HG03520 (cell line): Measurements from ENCODE around the gene CUL9.

Experiments
- ATAC-seq: cut with Tn5 transposase; IDR thresholded peaks from one replicate; pipeline ENCODE4 v1.9.1; 2021; ENCODE audit warnings: mild to moderate bottlenecking, moderate library complexity; ENCODE audit not compliant: unreplicated experiment

CUL9 gene

GRCh38 chr6:43193929-43194328, 11.9 kb downstream of the CUL9 start:
- no peak for ATAC-seq

DNA sequence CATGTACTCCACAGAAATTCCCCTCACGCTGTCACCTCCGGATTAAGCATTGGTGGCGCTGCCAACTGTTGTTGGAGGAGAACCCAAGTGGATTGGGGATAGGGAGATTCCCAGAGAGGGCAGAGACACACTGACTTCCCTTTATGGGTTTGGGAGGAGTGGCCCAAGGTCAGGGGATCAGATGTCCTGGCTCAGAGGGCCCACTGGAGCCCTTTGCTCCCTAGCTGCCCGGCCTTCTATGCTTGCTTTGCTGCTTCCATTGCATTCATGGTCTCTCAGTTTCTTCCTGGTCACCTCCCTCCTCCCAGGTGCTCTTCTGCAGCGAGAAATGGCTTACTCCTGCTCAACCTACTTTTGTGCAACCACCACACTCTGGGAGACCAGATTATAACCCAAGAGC, 14.3 kb downstream of the CUL9 start:
- no peak for ATAC-seq

GRCh38 chr6:43199912-43200311, 17.9 kb downstream of the CUL9 start:
- ATAC-seq: no peak

DNA sequence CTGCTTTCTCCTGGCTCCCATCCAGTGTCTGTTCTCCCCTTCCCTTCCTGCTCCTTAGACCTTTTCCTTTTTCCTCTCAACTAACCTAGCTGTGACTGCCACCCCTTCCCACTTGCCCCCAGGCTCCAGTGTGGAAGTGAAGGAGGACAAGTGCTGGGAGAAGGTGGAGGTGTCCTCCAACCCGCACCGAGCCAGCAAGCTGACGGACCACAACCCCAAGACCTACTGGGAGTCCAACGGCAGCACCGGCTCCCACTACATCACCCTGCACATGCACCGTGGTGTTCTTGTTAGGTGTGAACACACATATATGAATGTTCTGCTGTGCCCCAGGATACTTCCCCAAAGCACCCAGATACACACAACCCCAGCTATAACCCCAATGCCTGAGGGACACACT, 18.5 kb downstream of the CUL9 start:
- no peak for ATAC-seq

- ATAC-seq: no peak
Observed at GRCh38 chr6:43202451-43202850, 20.5 kb downstream of the CUL9 start.

DNA sequence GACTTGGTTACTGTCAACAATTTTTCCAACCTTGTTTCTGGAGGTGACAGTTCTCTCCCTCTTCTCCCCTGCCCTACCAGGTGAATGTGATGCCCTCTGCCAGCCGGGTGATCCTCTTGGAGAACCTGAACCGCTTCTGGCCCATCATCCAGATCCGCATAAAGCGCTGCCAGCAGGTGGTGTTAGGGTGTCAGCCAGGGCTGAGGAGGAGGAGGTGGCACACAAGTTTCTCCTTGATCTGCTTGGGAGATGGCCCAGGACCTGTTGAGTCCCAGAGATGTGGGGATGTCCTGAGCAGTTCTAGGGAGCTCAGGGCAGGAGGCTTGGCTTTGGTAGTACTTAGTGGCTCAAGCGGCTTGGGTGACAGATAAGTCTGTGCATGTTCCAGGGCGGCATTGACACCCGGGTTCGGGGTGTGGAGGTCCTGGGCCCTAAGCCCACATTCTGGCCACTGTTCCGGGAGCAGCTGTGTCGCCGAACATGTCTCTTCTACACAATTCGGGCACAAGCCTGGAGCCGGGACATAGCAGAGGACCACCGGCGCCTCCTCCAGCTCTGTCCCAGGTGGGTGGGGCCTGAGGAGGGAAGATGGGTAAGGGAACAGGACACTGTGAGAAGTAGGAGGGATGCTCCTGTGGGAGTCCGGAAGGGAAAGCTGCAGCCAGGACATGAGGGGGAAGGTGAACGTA, 21.2 kb downstream of the CUL9 start:
- ATAC-seq: no peak

DNA sequence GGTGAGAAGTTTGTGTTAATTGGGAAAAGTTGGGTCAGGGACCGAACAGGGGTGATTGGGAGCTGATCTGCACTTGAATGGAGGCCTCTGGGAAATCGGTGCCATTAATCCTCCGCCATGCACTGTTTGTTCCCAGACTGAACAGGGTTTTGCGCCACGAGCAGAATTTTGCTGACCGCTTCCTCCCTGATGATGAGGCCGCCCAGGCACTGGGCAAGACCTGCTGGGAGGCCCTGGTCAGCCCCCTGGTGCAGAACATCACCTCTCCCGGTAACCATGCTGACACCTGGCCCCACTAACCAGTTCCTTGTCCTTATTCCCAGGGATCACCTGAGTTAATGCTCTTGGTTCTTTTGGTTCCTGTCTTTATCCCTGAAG, 21.7 kb downstream of the CUL9 start:
- ATAC-seq: no peak

- no peak for ATAC-seq
Observed at GRCh38 chr6:43204271-43205105, 22.5 kb downstream of the CUL9 start.

GRCh38 chr6:43205849-43206248, 23.9 kb downstream of the CUL9 start:
- no peak for ATAC-seq

GRCh38 chr6:43207286-43207685, 25.3 kb downstream of the CUL9 start:
- ATAC-seq: no peak

GRCh38 chr6:43211955-43212354, 30.0 kb downstream of the CUL9 start:
- no peak for ATAC-seq

GRCh38 chr6:43213431-43213830, 31.4 kb downstream of the CUL9 start:
- no peak for ATAC-seq

- ATAC-seq: no peak
Observed at GRCh38 chr6:43215066-43215465, 33.1 kb downstream of the CUL9 start.

DNA sequence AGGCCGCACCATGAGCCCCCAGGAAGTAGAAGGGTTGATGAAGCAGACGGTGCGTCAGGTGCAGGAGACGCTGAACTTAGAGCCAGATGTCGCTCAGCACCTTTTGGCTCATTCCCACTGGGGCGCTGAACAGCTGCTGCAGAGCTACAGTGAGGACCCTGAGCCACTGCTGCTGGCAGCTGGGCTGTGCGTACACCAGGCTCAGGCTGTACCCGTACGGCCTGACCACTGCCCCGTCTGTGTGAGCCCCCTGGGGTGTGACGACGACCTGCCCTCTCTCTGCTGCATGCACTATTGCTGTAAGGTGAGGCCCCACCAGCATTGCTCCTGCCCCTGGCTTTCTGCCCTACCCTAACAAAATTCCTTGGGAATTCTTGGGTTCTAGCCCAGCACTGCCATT, 34.2 kb downstream of the CUL9 start:
- no peak for ATAC-seq

DNA sequence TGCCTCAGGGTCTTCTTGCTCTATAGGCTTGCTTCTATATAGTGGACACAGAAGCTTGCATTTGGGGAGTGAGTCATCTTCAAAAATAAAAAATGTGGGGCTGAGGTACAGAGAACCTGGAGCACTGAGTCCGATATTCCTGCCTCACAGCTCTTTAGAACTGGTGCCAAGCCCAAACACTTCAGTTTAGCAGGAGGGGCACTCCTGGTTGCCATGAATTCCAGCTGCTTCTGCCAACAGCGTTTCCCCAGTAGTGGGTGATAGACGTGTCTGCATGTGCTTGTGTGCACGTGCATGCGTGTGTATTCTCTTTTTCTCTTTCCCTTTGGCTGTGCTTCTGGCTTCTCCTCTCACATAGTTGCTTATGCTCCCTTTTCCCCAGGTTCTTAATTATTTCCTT, 35.4 kb downstream of the CUL9 start:
- ATAC-seq: no peak

DNA sequence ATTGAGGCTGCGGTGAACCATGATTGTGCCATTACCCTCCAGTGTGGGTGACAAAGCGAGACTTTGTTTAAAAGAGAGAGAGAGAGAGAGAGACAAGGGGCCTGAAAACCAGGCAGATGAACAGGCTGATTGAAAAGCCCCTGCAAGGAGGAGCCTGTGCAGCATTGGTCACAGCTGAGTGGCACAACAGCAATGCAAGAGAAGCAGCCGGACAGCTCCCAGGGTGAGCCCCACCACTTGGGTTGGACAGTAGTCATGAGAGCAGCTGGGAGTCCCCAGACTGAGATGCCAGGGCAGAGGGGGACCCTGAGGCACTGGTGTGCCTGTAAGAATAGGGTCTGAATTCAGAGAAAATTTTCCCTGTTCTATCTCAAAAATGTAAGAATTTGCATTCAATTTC, 37.1 kb downstream of the CUL9 start:
- ATAC-seq: no peak

GRCh38 chr6:43219814-43220213, 37.8 kb downstream of the CUL9 start:
- ATAC-seq: no peak

- ATAC-seq: no peak
Observed at GRCh38 chr6:43220439-43220951, 38.5 kb downstream of the CUL9 start.

DNA sequence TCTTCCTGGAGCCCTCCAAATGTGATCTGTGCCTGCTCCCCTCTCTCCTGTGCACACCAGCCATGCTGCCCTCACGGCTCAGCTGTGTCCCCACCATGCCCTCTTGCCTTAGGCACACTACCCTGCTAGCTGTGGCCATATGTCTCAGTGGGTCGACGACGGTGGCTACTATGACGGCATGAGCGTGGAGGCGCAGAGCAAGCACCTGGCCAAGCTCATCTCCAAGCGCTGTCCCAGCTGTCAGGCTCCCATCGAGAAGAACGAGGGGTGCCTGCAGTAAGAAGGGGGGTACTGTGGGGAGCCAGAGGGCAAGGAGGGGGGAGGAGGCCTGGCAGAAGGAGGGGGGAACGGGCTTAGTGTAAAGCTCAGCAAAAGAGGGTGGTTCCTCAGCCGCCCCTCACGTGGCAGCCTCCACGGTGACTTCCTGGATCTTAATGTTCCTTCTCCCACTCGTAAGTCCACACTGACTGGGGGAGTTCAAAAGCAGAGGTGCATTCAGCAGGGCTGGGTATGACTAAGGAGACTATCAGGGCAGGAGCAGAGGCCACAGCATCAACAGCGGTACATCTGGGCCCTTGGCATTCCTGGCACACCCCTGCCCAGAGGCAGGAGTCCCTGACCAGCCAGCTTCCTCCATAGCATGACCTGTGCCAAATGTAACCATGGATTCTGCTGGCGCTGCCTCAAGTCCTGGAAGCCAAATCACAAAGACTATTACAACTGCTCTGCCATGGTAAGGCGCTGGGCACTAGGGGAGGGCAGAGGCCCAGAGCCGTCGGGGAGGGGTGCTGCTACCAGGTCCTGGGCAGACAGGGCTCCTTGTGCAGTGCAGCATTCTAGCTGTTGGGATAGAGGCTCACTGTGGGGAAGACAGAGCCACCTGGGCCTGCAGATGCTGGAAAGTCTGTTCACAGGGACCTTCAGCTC, 39.3 kb downstream of the CUL9 start:
- no peak for ATAC-seq

DNA sequence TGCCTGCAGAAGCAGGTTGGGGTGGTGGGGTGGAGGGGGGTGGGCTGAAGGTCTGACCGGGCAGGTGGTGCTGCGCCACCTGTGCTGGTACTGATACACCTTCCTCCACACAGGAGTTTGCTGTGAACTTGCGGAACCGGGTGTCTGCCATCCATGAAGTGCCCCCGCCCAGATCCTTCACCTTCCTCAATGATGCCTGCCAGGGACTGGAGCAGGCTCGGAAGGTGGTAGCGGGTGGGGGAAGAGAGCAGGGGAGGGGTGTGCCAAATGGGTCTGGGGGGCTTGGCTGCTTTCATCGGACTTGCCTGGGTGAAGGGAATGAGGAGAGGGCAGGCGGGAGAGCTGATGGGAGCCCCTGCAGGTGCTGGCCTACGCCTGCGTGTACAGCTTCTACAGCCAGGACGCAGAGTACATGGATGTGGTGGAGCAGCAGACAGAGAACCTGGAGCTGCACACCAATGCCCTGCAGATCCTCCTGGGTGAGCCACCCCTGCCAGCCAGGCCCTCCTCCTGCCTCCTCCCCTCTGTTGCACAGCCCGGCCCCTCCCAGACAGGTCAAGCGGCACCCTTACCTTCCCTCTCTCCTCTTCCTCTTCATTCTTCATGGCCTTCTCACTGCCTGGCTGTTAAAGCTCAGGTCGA, 40.5 kb downstream of the CUL9 start:
- no peak for ATAC-seq

GRCh38 chr6:43223175-43223574, 41.2 kb downstream of the CUL9 start:
- ATAC-seq: no peak
